ENCODE measurements around the gene C1orf87.

Gene C1orf87

GRCh38 chr1:60000625-60001024, 72.9 kb downstream of the C1orf87 start:
- no peak for DNase-seq (ENCODE audit: low read depth)
- no peak overlapping the region for H3K4me3 ChIP-seq (ENCODE audit: low read depth, low read length)
- TF ChIP-seq CTCF (IDR thresholded peaks at IDR 0.05; ENCODE audit: insufficient read depth, low read depth, low read length, missing control alignments): no peak

GRCh38 chr1:59999746-60000145, 73.8 kb downstream of the C1orf87 start:
- no peak overlapping the region for H3K4me3 ChIP-seq (ENCODE audit: low read depth, low read length)
- DNase-seq (ENCODE audit: low read depth): no peak
- no peak for TF ChIP-seq CTCF (IDR thresholded peaks at IDR 0.05; ENCODE audit: insufficient read depth, low read depth, low read length, missing control alignments)

GRCh38 chr1:59999006-59999405, 74.6 kb downstream of the C1orf87 start:
- TF ChIP-seq CTCF (IDR thresholded peaks at IDR 0.05; ENCODE audit: insufficient read depth, low read depth, low read length, missing control alignments): no peak

GRCh38 chr1:59997479-59998115, 76.0 kb downstream of the C1orf87 start:
- no peak for TF ChIP-seq CTCF (IDR thresholded peaks at IDR 0.05; ENCODE audit: insufficient read depth, low read depth, low read length, missing control alignments)
- DNase-seq (ENCODE audit: low read depth): no peak
- H3K4me3 ChIP-seq (ENCODE audit: low read depth, low read length): no peak overlapping the region

More at GRCh38 chr1:59999006-59999405, 74.6 kb downstream of the C1orf87 start:
- DNase-seq (ENCODE audit: low read depth): no peak
- H3K4me3 ChIP-seq (ENCODE audit: low read depth, low read length): no peak overlapping the region

- H3K4me3 ChIP-seq (ENCODE audit: low read depth, low read length): no peak overlapping the region
- TF ChIP-seq CTCF (IDR thresholded peaks at IDR 0.05; ENCODE audit: insufficient read depth, low read depth, low read length, missing control alignments): no peak
- no peak for DNase-seq (ENCODE audit: low read depth)
Measured at GRCh38 chr1:59994302-59995198, 79.0 kb downstream of the C1orf87 start.

GRCh38 chr1:59992040-59992820, 81.3 kb downstream of the C1orf87 start:
- no peak for DNase-seq (ENCODE audit: low read depth)
- TF ChIP-seq CTCF (IDR thresholded peaks at IDR 0.05; ENCODE audit: insufficient read depth, low read depth, low read length, missing control alignments): no peak
- H3K4me3 ChIP-seq (ENCODE audit: low read depth, low read length): no peak overlapping the region
